Hematopoietic multipotent progenitor cell treated with erythropoietin and hydrocortisone succinate and interleukin-3 and kit ligand, for 4 days (in vitro differentiated cells): Measurements from ENCODE around the gene BRI3.

ENCODE experiments used
- DNase-seq: peaks from one replicate; pipeline ENCODE4 v3.0.0-alpha.2; 2015

The BRI3 gene

GRCh38 chr7:98280791-98281756, at the start of gene BRI3:
Gene BRI3 (plus strand): TSS chr7:98281686. CDS start chr7:98281796, 110 bp downstream.
- DNase-seq = peak; percentile 96

- no peak for DNase-seq
These were observed 49.3 kb upstream of the BRI3 start for GRCh38 chr7:98232263-98232585.

GRCh38 chr7:98232799-98233198, 48.7 kb upstream of the BRI3 start:
- no peak for DNase-seq

- no peak for DNase-seq
These were observed 48.0 kb upstream of the BRI3 start for GRCh38 chr7:98233219-98234070.

- no peak for DNase-seq
These were observed 46.9 kb upstream of the BRI3 start for GRCh38 chr7:98234429-98235147.

- DNase-seq = no peak
These were observed 45.6 kb upstream of the BRI3 start for GRCh38 chr7:98235901-98236300.

- DNase-seq = no peak
These were observed 44.9 kb upstream of the BRI3 start for GRCh38 chr7:98236355-98237185.

GRCh38 chr7:98238076-98238475, 43.4 kb upstream of the BRI3 start:
- DNase-seq = no peak

- DNase-seq = no peak
These were observed 42.5 kb upstream of the BRI3 start for GRCh38 chr7:98238976-98239375.

GRCh38 chr7:98240961-98241673, 40.4 kb upstream of the BRI3 start:
- peak; percentile 65 for DNase-seq

- no peak for DNase-seq
These were observed 39.7 kb upstream of the BRI3 start for GRCh38 chr7:98241674-98242241.

GRCh38 chr7:98242342-98242741, 39.1 kb upstream of the BRI3 start:
- DNase-seq = no peak

GRCh38 chr7:98242934-98243333, 38.6 kb upstream of the BRI3 start:
- no peak for DNase-seq

- DNase-seq = no peak
These were observed 36.6 kb upstream of the BRI3 start for GRCh38 chr7:98244871-98245270.

GRCh38 chr7:98248156-98248555, 33.3 kb upstream of the BRI3 start:
- DNase-seq = no peak

- DNase-seq = no peak
These were observed 32.4 kb upstream of the BRI3 start for GRCh38 chr7:98249106-98249505.

- peak; percentile 12 for DNase-seq
These were observed 30.7 kb upstream of the BRI3 start for GRCh38 chr7:98250789-98251188.

- DNase-seq = no peak
These were observed 30.3 kb upstream of the BRI3 start for GRCh38 chr7:98251231-98251600.

GRCh38 chr7:98251601-98252424, 29.7 kb upstream of the BRI3 start, which contains the start of gene TECPR1:
Gene TECPR1 (minus strand): TSS chr7:98252232. CDS start chr7:98246146, 6,086 bp downstream.
- peak; percentile 96 for DNase-seq

GRCh38 chr7:98252425-98253054, 28.9 kb upstream of the BRI3 start:
- no peak for DNase-seq
